HuH-7.5 (cell line): Measurements from ENCODE around the gene C22orf23.

Source experiments
- DNase-seq: peaks from one replicate; pipeline ENCODE4 v3.0.0; 2011; ENCODE audit warnings: low spot score

The C22orf23 gene

DNA sequence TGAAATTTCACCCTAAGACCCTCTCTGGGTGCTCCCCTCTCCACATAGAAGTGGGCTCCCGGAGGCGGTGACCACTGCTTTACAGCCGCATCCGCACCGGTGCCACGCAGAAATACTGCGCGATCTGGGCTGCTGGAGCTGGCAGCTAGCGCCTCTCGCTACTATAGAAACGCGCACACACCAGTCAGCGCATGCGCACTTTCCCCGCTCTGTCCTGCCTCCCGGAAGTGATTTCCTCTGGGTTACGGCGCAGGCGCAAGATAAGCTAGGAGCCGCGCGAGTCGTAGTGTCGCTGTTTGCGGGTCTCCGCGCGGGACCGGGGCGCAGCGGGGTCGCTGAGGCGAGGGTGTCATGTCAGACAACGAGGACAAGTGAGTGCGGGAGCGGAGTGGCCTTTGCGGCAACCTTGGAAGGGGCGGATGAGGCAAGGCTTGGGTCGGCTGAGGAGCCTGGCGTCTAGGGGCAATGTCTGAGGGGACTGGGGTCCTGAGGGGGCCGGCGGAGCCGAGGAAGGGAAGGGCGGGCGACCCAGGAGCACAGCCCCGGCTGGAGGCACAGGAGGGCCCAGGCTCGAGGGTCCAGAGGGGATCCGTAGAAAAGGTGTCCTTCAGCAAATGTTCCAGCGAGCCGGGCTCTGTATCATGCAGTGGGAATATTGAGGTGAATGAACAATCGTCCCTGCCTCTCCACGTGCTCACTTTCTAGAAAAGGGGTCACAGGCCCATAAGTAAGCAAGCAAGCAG is at the start of gene C22orf23, which contains the start of gene POLR2F:
C22orf23 (minus strand) TSS at position 165 of the 743 bp plus-strand sequence. CDS start 452 bp downstream, outside the sequence.
POLR2F (plus strand) TSS at position 263 of the 743 bp plus-strand sequence; CDS start at position 352, 89 bp downstream.
- DNase-seq, result peak; percentile 96

GRCh38 chr22:37999640-38000272 is 46.4 kb upstream of the C22orf23 start:
- no peak for DNase-seq

- no peak for DNase-seq
These were observed 45.8 kb upstream of the C22orf23 start for GRCh38 chr22:37999236-37999635.

- DNase-seq, result no peak
These were observed 45.1 kb upstream of the C22orf23 start for GRCh38 chr22:37998543-37998942.

- DNase-seq, result no peak
These were observed 43.3 kb upstream of the C22orf23 start for GRCh38 chr22:37996515-37997246.

- DNase-seq, result no peak
These were observed 42.7 kb upstream of the C22orf23 start for GRCh38 chr22:37996079-37996478.

DNA sequence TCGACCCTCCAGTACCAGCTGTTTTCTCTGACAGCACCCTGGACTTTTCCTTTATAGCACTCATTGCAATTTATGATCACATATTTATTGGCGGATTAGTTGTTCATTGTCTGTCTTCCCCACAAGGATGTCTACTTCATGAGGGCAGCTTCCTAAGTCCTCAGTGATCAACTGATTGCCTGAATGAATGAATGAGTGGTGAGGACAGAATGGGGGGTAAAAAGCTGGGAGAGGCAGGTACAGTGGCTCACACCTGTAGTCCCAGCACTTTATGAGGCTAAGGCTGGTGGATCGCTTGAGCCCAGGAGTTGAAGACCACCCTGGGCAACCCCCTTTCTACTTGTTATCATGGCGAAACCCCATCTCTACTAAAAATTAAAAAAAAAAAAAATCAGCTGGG is 42.1 kb upstream of the C22orf23 start:
- DNase-seq, result no peak

DNA sequence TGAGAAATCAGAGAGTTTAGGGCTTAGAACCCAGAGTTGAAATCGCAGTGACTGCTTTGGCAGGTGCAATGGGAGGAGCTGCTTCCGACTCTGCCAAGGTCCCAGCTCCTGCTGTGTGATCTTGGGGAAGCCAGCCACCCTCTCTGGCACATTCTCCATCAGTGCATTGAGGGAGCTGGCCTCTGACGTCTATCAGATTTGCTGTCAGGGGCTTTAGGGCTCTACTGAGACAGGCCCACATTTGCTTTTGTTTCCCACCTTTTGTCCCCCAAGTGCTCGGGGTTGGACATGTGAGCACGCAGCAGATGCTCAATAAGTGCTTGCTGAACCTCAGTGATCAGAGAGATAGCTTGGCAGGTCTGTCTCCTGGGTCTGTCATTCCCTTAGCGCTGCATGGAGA is 41.6 kb upstream of the C22orf23 start:
- DNase-seq, result no peak

GRCh38 chr22:37994049-37994448 is 40.6 kb upstream of the C22orf23 start:
- DNase-seq, result no peak

DNA sequence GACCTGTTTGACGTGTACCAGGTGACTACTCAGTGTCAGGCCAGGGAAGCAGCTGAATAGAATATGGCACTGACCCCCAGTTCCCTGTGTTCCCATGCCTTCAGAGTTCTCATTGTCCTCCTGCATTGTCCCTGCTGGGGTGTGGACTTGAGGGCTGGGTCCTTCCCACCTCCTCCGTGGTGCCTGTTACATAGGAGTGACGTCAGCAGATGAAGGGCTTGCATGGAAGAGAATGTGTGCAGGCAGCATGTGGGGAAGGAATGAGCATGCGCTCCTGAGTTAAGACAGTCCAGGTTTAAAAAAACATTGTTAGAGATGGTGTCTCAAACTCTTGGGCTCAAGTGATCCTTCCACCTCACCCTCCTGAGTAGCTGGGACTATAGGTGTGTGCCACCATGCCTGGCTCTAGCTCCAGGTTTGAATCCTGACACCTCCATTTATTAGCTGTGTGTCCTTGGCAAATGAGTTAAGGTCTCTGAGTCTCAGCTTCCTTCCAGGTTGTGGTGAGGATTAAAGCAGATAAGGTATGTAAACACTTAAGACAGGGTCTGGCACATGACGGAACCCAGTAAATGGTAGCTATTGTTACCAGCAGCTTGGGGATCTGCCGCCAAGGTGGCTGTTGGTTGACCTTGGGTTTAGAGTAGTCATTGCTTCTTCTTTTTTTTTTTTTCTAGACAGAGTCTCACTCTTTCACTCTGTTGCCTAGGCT is 38.5 kb upstream of the C22orf23 start:
- DNase-seq, result no peak

DNA sequence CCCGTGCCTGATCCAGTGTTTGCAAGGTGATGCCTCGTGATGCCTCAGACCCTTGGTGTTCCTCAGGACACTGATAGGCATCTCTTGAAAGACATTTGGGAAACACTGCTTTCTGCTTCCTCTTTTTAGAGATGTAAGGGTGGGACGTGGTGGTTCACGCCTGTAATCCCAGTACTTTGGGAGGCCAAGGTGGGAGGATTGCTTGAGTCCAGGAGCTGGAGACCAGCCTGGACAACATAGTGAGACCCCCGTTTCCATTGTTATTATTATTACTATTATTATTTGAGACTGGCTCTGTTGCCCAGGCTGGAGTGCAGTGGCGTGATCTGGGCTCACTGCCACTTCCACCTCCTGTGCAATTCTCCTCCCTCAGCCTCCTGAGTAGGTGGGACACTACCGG is 37.5 kb upstream of the C22orf23 start:
- no peak for DNase-seq

DNA sequence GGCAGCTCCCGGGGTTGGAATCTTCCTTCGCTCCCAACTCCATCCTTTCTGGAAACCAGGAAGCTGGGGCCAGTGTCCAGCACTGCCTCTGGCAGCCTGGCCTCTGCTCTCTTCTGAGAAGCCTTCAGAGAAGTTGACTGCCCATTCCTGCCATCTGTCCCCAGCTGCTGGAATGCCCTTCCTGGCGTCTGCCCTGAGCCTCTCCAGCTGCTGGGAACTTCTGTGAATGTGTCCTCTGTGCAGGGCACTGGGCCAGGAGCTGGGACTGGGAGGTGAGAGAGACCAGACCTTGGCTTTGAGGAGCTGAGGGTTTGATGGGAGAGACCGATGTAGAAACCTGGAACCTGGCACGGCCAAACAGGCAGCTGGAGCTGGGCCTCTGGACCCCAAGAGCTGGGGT is 36.9 kb upstream of the C22orf23 start:
- no peak for DNase-seq

- no peak for DNase-seq
These were observed 36.0 kb upstream of the C22orf23 start for GRCh38 chr22:37989146-37990045.

- DNase-seq, result no peak
These were observed 33.0 kb upstream of the C22orf23 start for GRCh38 chr22:37986371-37986770.

- DNase-seq, result no peak
These were observed 32.4 kb upstream of the C22orf23 start for GRCh38 chr22:37985751-37986281.

DNA sequence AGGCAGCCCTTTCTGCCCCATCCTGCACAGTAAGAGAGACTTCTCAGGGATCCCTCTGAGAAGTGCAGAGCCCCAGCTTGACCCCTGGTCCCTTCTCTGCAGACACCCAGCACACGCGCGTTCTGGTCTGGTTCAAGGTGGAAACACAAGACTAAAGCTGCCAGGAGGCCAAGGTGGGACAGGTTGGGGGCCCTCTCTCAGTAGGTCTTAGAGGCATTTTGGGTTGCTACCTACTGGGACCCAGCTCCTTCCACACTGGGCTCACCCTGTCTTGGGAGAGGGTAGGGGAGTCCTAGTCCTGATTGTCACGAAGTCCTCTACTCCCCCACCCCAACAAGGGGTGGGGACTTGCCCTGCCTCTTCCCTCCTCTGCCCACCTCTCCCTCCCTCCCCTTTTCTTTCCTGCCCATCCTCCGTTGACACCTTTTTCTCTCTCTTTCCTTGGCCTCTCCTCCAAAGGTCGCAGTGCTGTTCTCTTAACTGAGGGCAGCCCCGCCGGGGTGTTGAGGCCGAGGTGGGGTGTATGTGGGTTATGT is 31.7 kb upstream of the C22orf23 start:
- DNase-seq, result no peak

DNA sequence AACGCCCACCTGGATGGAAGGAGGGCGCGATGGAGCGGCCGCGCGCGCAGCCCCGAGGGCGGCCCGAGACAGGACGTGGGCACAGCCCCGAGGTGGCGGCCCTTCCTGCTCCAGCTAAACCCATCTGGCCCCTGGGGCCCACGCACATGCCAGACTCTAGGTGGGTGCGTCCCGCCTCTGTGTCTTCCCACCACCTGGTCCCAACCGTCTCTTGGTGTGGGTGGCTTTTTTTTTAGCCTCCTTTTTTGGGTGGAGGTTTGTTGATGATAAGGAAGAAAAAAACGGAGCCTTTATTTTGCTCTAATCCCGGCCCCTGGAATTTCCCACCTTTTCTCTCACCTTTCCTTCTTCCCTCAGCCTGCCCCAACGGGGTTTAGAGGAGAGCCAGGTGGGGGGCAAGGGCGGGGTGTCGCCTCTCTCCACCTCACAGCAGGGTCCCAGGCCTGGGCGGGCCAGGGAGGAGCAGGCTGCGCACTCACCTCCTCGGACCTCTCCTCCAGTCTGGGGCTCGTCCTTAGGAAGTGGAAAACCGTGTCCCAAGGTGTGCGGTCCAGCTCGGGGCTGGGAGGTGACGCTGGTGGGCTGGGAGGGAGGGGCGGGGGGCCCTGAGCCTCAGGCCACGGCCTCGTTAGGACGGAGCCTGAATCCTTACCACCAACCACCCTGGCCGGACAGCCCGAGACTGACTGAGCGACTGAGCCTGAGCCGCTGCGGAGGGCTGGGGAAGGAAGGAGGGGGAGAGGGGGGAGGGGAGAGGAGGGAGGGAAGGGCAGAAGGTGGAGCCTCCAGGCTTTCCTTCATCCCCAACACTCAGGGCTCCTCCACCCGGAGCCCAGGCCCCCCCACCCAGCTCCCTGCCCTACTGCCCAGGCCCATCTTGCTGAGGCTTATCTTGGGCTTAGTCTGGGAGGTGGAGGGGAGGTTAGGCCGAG is 30.7 kb upstream of the C22orf23 start, which contains the start of gene SOX10:
SOX10 (minus strand) TSS at position 696 of the 932 bp plus-strand sequence. CDS start 771 bp downstream, outside the sequence.
- DNase-seq, result no peak

DNA sequence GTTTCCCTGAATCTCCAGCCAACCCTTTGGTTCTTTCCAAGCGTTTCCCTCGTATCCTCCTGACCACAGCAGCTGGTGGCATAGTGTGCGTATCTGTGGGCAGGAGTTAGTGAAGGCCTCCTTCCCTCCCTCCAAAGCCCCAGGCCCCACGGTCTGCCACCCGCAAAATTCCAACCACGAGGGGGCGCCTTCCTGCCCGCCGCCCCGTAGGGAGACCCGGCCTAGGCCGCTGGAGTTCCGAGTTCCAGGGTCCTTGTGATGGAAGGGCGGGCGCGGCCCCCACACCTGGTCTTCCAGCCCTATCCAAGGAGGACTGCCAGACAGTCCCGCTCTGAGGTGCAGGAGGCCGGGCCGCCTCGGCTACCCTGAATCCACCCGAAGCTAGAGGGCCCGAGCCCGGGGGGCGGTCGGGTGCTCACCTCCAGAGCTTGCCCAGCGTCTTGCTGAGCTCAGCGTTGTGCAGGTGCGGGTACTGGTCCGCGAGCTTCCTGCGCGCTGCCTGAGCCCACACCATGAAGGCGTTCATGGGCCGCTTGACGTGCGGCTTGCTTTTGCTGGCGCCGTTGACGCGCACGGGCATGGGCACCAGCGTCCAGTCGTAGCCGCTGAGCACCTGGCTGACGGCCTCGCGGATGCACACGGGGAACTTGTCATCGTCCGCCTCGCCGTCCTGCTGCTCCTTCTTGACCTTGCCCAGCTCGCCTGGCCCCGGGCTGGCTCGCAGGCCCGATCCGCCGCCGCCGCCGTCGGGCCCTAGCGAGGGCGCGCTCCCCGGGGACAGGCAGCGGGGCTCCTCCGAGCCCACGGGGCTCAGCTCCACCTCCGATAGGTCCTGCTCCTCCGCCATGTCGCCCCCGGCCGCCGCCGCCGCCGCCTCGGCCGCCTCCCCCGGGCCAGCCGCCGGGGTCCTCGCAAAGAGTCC is 29.8 kb upstream of the C22orf23 start:
- no peak for DNase-seq
